Stimulated activated CD4-positive, alpha-beta T cell treated with anti-CD3 and anti-CD28 coated beads, Interleukin-4, amount 100 ng/mL, for 1 hour (primary cell): Measurements from ENCODE around the gene GNL3.
"Not testable (repeated sequence)": the region's sequence is repeated elsewhere in the genome, so short reads cannot be mapped to it uniquely, and the experiment has no call there.

Experiments used
- DNase-seq: peaks from one replicate; pipeline ENCODE4 v3.0.0-alpha.2; 2020

Gene GNL3

DNA sequence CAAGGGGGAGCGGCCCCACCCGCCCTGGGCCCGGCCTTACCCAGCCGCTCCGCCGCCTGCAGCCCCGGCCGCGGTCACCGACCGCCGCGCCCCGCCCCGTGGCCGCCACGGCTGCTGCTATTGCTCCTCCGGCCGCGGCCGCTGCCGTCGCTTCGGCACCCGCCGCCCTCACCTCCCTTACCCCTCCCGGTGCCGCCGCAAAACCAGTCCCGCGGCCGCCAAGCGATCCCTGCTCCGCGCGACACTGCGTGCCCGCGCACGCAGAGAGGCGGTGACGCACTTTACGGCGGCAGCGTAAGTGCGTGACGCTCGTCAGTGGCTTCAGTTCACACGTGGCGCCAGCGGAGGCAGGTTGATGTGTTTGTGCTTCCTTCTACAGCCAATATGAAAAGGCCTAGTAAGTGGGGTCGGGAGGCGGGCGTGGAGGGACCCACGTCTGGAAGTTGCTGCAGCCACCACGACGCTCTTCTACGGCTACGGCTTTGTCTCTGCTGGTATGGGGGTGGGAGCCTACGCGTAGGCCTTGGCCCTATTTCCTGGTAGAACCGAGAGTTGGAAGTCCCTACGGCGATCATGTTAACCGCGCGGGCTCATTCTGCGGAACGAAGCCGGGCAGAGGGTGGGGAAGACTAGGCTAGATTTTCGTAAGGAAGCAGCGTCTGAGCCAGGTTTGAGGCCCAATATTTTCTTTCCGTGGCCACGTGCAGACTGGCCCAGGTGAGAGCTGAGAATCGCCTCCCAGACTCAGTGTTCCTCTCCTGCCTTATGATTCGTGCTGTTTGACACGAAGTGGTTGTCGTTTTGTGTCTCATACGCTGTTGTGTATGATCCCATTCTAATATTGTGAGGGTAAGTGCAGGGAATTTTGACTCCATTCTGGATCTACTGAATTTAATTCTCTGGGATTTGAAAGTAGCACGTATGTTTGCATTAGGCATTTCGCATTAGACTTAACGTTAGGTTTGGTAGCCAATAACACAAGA, at the start of gene GNL3, which contains the start of gene PBRM1:
TSS of gene GNL3 (plus strand) at position 324 of the 983 bp plus-strand sequence. CDS start at position 385, 61 bp downstream.
TSS of gene PBRM1 (minus strand) at position 205 of the 983 bp plus-strand sequence.
- peak; percentile 91 for DNase-seq

DNA sequence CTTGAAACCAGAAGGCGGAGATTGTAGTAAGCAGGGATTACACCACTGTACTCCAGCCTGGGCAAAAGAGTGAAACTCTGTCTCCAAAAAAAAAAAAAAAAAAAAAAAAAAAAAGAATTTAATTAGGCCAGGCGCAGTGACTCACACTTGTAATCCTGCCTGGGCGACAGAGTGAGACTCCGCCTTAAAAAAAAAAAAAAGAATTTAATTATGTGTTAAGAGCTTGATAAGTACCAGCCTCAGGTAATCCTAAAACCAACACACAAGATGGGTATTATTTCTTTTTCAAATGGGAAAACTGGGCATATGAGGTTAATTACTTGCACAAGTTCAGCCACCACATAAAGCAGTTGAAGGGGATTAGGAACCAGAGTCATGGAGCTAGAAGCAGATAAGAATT, 49.2 kb upstream of the GNL3 start:
- no peak for DNase-seq

- DNase-seq, result no peak
Measured at GRCh38 chr3:52645549-52645948, 40.3 kb upstream of the GNL3 start.

GRCh38 chr3:52649461-52650210, 36.2 kb upstream of the GNL3 start:
- no peak for DNase-seq

DNA sequence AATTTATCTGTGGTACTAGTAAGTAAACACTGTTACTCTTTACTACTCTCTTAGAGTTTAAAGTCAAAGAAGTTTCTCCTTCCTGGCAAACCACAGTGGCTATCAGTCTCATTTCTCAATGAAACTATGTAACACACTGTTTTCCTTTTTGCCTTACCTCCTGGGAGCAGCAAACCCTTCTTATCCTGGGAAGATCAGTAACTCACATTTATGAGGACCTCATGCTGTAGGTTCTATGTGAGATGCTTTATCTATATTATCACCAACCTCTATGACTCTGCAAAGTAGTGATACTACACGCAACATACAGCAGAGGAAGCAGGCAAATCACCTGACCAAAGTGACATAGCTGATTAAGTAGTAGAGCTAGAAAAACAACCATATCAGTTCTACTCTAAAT, 35.4 kb upstream of the GNL3 start:
- no peak for DNase-seq

DNA sequence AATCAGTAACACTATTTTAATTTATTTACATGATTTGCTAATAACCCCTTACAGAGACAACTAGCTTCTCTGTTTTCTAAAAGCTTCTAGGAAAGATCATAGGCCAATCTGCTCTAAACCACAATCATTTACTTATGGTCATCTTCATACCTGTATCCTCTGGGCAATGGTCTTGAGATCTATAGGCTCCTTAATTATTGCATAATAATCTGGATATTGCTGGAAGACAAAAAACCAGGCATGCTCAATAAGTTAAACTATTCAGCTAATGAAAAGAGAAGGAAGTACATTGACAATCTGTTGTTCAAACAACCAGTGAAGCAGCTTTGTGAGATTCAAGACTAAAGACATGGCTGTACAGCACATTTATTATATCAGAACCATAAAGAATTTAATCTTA, 34.2 kb upstream of the GNL3 start:
- DNase-seq, result no peak

- DNase-seq, result no peak
Measured at GRCh38 chr3:52655895-52656294, 29.9 kb upstream of the GNL3 start.

GRCh38 chr3:52660046-52660445, 25.8 kb upstream of the GNL3 start:
- DNase-seq, result no peak

GRCh38 chr3:52663098-52663497, 22.7 kb upstream of the GNL3 start:
- DNase-seq, result no peak

GRCh38 chr3:52670621-52671521, 15.0 kb upstream of the GNL3 start:
- no peak for DNase-seq

- no peak for DNase-seq
Measured at GRCh38 chr3:52671676-52672075, 14.2 kb upstream of the GNL3 start.

DNA sequence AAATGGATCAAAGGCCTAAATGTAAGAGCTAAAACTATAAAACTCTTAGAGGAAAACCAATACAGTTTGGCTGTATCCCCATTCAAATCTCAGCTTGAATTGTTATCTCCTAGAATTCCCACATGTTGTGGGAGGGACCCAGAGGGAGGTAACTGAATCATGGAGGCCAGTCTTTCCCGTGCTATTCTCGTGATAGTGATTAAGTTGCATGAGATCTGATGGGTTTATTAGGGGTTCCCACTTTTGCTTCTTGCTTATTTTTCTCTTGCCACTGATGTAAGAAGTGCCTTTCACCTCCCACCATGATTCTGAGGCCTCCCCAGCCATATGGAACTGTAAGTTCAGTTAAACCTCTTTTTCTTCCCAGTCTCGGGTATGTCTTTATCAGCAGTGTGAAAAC, 9.6 kb upstream of the GNL3 start:
- not testable (repeated sequence) for DNase-seq

DNA sequence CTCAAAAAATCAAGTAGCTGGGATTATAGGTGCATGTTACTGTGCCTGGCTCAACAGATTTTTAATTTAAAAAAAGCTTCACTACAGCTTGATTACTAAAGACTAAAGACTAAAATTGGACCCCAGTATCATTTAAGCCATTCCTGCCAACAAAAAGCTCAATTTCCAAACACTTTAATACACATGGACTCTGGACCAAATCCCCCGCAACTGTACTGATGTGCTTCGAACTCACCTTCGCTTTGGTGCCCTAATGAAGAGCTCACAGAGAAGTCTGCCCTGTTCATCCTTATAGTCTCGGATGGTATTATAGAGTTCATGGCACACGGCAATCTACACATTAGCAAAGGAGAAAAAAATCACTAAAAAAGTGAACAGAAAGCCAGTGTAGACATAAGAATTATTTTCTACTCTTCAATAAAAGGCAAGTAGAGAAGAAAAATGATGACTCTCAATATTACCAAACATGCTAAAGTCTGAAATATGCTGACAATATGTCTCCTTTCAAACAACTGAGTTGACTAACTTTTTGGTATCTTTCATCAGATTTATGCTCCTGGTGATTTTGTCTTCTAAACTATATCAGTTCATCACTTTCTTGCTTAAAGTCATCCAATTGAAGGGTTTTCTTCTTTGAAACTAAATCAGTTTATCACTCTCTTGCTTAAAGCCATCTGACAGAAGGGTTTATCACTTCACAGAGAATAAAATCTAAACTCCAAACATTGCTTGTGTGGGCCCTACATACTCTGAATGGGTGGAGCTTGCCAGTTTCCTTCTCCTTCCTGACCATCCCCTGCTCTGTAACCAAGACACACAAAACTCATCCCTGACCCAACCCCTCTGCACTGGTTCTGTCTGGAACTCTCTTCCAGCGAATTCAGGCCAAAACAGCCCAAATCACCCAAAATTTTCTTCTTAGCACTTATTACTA, 7.3 kb upstream of the GNL3 start:
- no peak for DNase-seq

GRCh38 chr3:52679199-52679538, 6.7 kb upstream of the GNL3 start:
- DNase-seq, result no peak

DNA sequence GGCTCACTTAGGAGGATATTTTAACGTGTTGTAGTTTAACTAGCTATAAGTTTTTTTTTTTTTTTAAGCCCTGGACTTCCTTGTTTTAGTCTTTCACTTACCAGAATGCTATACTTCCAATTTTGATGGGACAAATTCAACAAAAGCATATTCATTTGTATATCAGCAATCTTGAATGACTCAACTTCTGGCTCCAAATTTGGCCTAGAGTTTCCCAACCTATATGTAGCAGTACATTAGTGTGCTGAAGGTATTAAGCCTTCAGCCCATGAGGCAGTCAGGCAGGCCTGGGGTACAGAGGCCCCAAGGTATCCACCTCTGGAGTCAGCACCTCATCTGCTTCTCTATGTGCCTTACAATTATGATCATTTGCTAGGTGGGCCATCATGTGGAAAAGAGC, 6.0 kb upstream of the GNL3 start:
- no peak for DNase-seq

- no peak for DNase-seq
Measured at GRCh38 chr3:52681596-52681995, 4.2 kb upstream of the GNL3 start.

- DNase-seq, result no peak
Measured at GRCh38 chr3:52682016-52682415, 3.8 kb upstream of the GNL3 start.

GRCh38 chr3:52683611-52684010, 2.2 kb upstream of the GNL3 start:
- DNase-seq, result no peak

DNA sequence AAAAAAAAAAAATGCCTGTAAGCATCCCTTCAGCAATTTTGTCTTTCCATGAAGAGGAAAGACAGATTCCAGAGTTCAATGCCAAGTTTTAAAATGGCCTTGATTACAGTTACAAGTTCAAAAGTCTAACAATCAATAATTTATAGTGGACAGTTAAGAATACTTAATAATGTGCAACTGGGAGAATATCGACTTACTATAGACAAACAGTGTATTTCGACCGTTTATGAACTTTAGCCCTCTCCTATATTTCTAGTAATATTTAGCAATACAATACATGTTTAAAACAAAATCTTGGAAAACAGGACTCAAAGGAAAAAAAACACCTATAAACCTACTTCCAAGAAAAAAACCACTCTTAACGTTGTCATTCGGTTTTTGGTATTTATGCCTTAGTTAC, 1.6 kb upstream of the GNL3 start:
- DNase-seq, result no peak

- DNase-seq, result peak; percentile 78
Measured at GRCh38 chr3:52685285-52685708, 535 bp upstream of the GNL3 start.

DNA sequence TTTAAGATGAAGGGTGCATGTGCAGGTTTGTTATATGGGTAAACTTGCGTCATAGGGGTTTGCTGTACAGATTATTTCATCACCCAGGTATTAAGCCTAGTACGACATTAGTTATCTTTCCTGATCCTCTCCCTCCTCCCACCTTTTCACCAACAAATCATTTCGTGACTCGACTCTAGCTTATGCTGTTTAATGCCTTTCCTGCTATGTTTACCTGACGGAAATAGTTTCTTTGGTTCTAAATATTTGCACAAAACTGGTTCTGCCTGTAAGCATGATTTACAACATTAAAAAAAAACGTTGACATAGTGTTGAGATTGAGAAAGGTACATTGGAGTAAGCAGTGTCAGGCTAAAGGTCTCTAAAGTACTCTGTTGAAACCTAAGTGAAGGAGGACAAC, 2.4 kb downstream of the GNL3 start:
- DNase-seq, result no peak

DNA sequence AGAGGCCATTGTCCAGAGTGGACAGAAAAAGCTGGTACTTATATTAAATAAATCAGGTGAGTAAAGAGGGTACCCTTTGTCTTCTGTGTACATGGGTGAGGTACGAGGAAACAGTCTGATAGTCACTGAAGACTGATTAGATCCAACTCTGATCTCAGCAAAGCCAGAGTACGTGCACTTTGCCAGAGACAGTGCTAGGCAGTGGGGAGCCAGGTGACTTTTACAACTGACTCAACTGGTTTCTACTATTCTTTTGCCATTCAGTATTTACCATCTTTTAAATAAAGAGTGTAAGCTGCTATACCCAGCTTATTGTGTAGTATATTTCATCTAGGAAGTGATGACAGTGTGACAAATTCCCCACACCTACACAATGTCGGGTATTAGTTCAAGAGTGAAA, 3.3 kb downstream of the GNL3 start:
- no peak for DNase-seq
